H9 (cell line): ENCODE measurements around the gene PFKL. TPM values are rescaled to one million over a fixed set of nuclear protein-coding genes. Genes with fewer than 3 reads are reported as not detected.
A peak's percentile ranks its signal among the peaks of the same experiment; 100 is the strongest.

ENCODE experiments used
- DNase-seq: peaks from one replicate; pipeline ENCODE4 v3.0.0-alpha.2; 2017
- H2AFZ ChIP-seq: one replicate; pipeline ENCODE4 v1.6.1; 2013; ENCODE audit warnings: mild to moderate bottlenecking, low read length, control low read depth, moderate library complexity
- H2AK5ac ChIP-seq: 2 replicates; pipeline ENCODE4 v1.6.1; 2013; ENCODE audit warnings: low read length, control low read depth, mixed read lengths; ENCODE audit not compliant: insufficient read length
- H2BK120ac ChIP-seq: one replicate; pipeline ENCODE4 v1.6.1; 2013; ENCODE audit warnings: low read depth, mild to moderate bottlenecking, low read length, control low read depth, inconsistent platforms; ENCODE audit not compliant: poor library complexity, severe bottlenecking
- H2BK12ac ChIP-seq: 2 replicates; pipeline ENCODE4 v1.6.1; 2013; ENCODE audit warnings: low read length, control low read depth, mixed read lengths, low read depth; ENCODE audit not compliant: insufficient read length
- H2BK15ac ChIP-seq: 2 replicates; pipeline ENCODE4 v1.6.1; 2013; ENCODE audit warnings: low read depth, low read length, control low read depth
- H2BK20ac ChIP-seq: one replicate; pipeline ENCODE4 v1.6.1; 2013; ENCODE audit warnings: low read depth, mild to moderate bottlenecking, low read length, control low read depth, inconsistent platforms; ENCODE audit not compliant: poor library complexity, severe bottlenecking
- H2BK5ac ChIP-seq: 2 replicates; pipeline ENCODE4 v1.6.1; 2013; ENCODE audit warnings: low read length, control low read depth, mixed read lengths; ENCODE audit not compliant: insufficient read length
- H3K14ac ChIP-seq: 2 replicates; pipeline ENCODE4 v1.6.1; 2013; ENCODE audit warnings: low read length, control low read depth; ENCODE audit not compliant: insufficient read depth
- H3K18ac ChIP-seq: 2 replicates; pipeline ENCODE4 v1.6.1; 2013; ENCODE audit warnings: low read depth, mild to moderate bottlenecking, mixed read lengths, low read length, control low read depth; ENCODE audit not compliant: insufficient read length
- H3K23ac ChIP-seq: 2 replicates; pipeline ENCODE4 v1.6.1; 2013; ENCODE audit warnings: low read length, control low read depth, mixed read lengths, low read depth; ENCODE audit not compliant: insufficient read length
- H3K23me2 ChIP-seq: 2 replicates; pipeline ENCODE4 v1.6.1; 2013; ENCODE audit warnings: low read depth, mild to moderate bottlenecking, mixed read lengths, low read length, control low read depth; ENCODE audit not compliant: insufficient read length, poor library complexity, severe bottlenecking
- H3K27ac ChIP-seq: 2 replicates; pipeline ENCODE4 v1.5.1; 2013; ENCODE audit warnings: low read length, control low read depth, mixed read lengths, low read depth; ENCODE audit not compliant: insufficient read length
- H3K27me3 ChIP-seq: 2 replicates; pipeline ENCODE4 v1.6.1; 2013; ENCODE audit warnings: low read length, control low read depth, inconsistent platforms; ENCODE audit not compliant: insufficient read depth
- H3K4ac ChIP-seq: 2 replicates; pipeline ENCODE4 v1.6.1; 2013; ENCODE audit warnings: low read depth, mild to moderate bottlenecking, control low read depth, inconsistent platforms, low read length, moderate library complexity
- H3K4me1 ChIP-seq: 2 replicates; pipeline ENCODE4 v1.6.1; 2013; ENCODE audit warnings: low read length, control low read depth, inconsistent platforms; ENCODE audit not compliant: insufficient read depth
- H3K4me2 ChIP-seq: 2 replicates; pipeline ENCODE4 v1.6.1; 2013; ENCODE audit warnings: low read length, control low read depth, mixed read lengths; ENCODE audit not compliant: insufficient read length, insufficient read depth
- H3K56ac ChIP-seq: 2 replicates; pipeline ENCODE4 v1.6.1; 2013; ENCODE audit warnings: low read depth, mild to moderate bottlenecking, mixed read lengths, low read length, control low read depth; ENCODE audit not compliant: insufficient read length
- H3K79me1 ChIP-seq: 2 replicates; pipeline ENCODE4 v1.6.1; 2013; ENCODE audit warnings: low read depth, mild to moderate bottlenecking, moderate library complexity, low read length, control low read depth, inconsistent platforms; ENCODE audit not compliant: insufficient read depth, poor library complexity, severe bottlenecking
- H3K79me2 ChIP-seq: 2 replicates; pipeline ENCODE4 v1.6.1; 2013; ENCODE audit warnings: low read length, control low read depth, inconsistent platforms; ENCODE audit not compliant: insufficient read depth
- H3K9ac ChIP-seq: 2 replicates; pipeline ENCODE4 v1.6.1; 2013; ENCODE audit warnings: low read length, control low read depth, mixed read lengths; ENCODE audit not compliant: insufficient read length; ENCODE audit errors: extremely low read depth
- H3K9me3 ChIP-seq: one replicate; pipeline ENCODE4 v1.6.1; 2013; ENCODE audit warnings: low read depth, low read length, inconsistent platforms; ENCODE audit not compliant: control insufficient read depth
- H3T11ph ChIP-seq: one replicate; pipeline ENCODE4 v1.6.1; 2013; ENCODE audit warnings: mild to moderate bottlenecking, low read length, control low read depth, inconsistent platforms
- H4K20me1 ChIP-seq: one replicate; pipeline ENCODE4 v1.6.1; 2013; ENCODE audit not compliant: control insufficient read depth, insufficient read length, insufficient read depth
- H4K5ac ChIP-seq: 2 replicates; pipeline ENCODE4 v1.6.1; 2013; ENCODE audit warnings: low read depth, mild to moderate bottlenecking, mixed read lengths, low read length, control low read depth; ENCODE audit not compliant: insufficient read length
- H4K8ac ChIP-seq: replicated peaks from 2 replicates; pipeline ENCODE4 v1.6.1; 2013; ENCODE audit warnings: low read length, control low read depth, mixed read lengths, low read depth; ENCODE audit not compliant: insufficient read length
- H4K91ac ChIP-seq: 2 replicates; pipeline ENCODE4 v1.6.1; 2013; ENCODE audit warnings: low read depth, mild to moderate bottlenecking, moderate library complexity, mixed read lengths, low read length, control low read depth; ENCODE audit not compliant: insufficient read length
- H3K27ac Mint-ChIP-seq, 3 experiments: 2 replicates in 2 of 3; 3 replicates in 1 of 3; pipeline ENCODE4 v1.8.0; 2020 to 2021; ENCODE audit warnings: mixed read lengths in 3 of 3, mild to moderate bottlenecking in 1 of 3, moderate library complexity in 1 of 3
- H3K27me3 Mint-ChIP-seq: 2 replicates; pipeline ENCODE4 v1.8.0; 2021; ENCODE audit warnings: low read depth, mild to moderate bottlenecking, moderate library complexity, mixed read lengths
- H3K36me3 Mint-ChIP-seq, 3 experiments: 2 replicates in 2 of 3; 3 replicates in 1 of 3; pipeline ENCODE4 v1.8.0; 2020 to 2021; ENCODE audit warnings: low read depth in 3 of 3, mixed read lengths in 3 of 3; ENCODE audit not compliant: insufficient read depth in 1 of 3
- H3K4me1 Mint-ChIP-seq, 2 experiments: 2 replicates each; pipeline ENCODE4 v1.8.0; 2020; ENCODE audit warnings: mixed read lengths in 2 of 2
- H3K4me3 Mint-ChIP-seq, 2 experiments: 2 replicates in 1 of 2; 3 replicates in 1 of 2; pipeline ENCODE4 v1.8.0; 2020 to 2021; ENCODE audit warnings: mild to moderate bottlenecking in 2 of 2, mixed read lengths in 2 of 2, moderate library complexity in 1 of 2
- H3K9me3 Mint-ChIP-seq, 2 experiments: 2 replicates in 1 of 2; 3 replicates in 1 of 2; pipeline ENCODE4 v1.8.0; 2020; ENCODE audit warnings: mild to moderate bottlenecking in 2 of 2, mixed read lengths in 2 of 2, moderate library complexity in 1 of 2
- WGBS: extraction: QIAGEN DNeasy Blood & Tissue Kit; methylation state at CpG from one replicate; pipeline ENCODE4 v1.1.7; 2013; ENCODE audit warnings: missing lambda C conversion rate, low lambda C conversion rate, mixed read lengths; ENCODE audit not compliant: insufficient read length; ENCODE audit errors: extremely low coverage; 5-methylcytosine and 5-hydroxymethylcytosine counted together
- total RNA-seq: library from RNA; stranded (reverse); gene quantifications from 2 replicates; pipeline ENCODE4 v1.2.1, GENCODE V29; 2021
- TF ChIP-seq, protein P1 (sequence below): fragments of 200-600 bp; sonication (generic); conservative IDR thresholded peaks from 3 replicates; pipeline ENCODE4 v1.8.0; 2021; ENCODE audit warnings: antibody characterized with exemption, mild to moderate bottlenecking

PFKL gene
- total RNA-seq, 1 experiment from 2014 or later: 107 TPM

DNA sequence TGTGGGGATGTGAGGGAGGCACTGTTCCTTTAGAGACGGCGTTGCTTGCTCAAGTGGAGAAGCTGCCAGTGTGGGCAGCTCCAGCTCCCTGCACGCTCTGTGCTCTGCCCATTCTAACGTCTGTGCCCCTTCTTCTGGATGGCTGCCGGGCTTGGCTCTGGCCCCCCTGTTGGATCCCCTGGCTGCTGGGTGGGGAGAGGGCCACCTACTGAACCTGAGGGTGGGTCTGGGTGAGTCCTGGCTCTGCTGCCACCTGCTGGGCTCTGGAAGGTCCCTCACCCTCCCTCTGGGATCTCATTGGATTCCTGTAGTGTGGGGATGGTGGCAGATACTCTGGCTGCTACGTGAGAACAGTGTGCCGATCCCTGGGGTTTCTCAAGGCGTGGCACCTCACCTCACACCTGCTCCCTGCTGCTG is 5.0 kb downstream of the PFKL start:
- no peak overlapping the region for H2AK5ac ChIP-seq
- H4K91ac ChIP-seq: no peak overlapping the region
- peak overlapping the region in 2 of 3 experiments; percentile 40 to 94; a peak in 3 of 7 replicates for H3K27ac Mint-ChIP-seq
- DNase-seq: peak; percentile 59
- H3K23me2 ChIP-seq: peaks cover 5% of the 10 kb centered on the region
- H3K18ac ChIP-seq: no peak overlapping the region
- H3K27me3 Mint-ChIP-seq: no peaks in the 10 kb centered on the region; the same call in none of the 2 replicates
- no peaks in the 10 kb centered on the region for H3K27me3 ChIP-seq
- H3K4me1 Mint-ChIP-seq: peaks cover 16 to 36% of the 10 kb centered on the region in 2 experiments
- TF ChIP-seq, protein P1, sequence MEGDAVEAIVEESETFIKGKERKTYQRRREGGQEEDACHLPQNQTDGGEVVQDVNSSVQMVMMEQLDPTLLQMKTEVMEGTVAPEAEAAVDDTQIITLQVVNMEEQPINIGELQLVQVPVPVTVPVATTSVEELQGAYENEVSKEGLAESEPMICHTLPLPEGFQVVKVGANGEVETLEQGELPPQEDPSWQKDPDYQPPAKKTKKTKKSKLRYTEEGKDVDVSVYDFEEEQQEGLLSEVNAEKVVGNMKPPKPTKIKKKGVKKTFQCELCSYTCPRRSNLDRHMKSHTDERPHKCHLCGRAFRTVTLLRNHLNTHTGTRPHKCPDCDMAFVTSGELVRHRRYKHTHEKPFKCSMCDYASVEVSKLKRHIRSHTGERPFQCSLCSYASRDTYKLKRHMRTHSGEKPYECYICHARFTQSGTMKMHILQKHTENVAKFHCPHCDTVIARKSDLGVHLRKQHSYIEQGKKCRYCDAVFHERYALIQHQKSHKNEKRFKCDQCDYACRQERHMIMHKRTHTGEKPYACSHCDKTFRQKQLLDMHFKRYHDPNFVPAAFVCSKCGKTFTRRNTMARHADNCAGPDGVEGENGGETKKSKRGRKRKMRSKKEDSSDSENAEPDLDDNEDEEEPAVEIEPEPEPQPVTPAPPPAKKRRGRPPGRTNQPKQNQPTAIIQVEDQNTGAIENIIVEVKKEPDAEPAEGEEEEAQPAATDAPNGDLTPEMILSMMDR: peak; percentile 64
- H3K4ac ChIP-seq: no peak overlapping the region
- H3K9me3 Mint-ChIP-seq: no peaks in the 10 kb centered on the region
- H4K20me1 ChIP-seq: no peaks in the 10 kb centered on the region
- no peaks in the 10 kb centered on the region for H3K9me3 ChIP-seq
- H3K27ac ChIP-seq: no peak overlapping the region
- no peak overlapping the region for H2BK15ac ChIP-seq
- H2AFZ ChIP-seq: no peak overlapping the region
- no peak overlapping the region for H2BK12ac ChIP-seq
- H3K14ac ChIP-seq: no peak overlapping the region
- no peak overlapping the region for H2BK120ac ChIP-seq
- H4K5ac ChIP-seq: no peak overlapping the region
- no peaks in the 10 kb centered on the region for H3K79me1 ChIP-seq
- no peak overlapping the region for H4K8ac ChIP-seq
- H3K4me1 ChIP-seq: no peaks in the 10 kb centered on the region
- peaks cover 2 to 17% (median 14%) of the 10 kb centered on the region in 3 experiments; a peak in 6 of 7 replicates for H3K36me3 Mint-ChIP-seq
- no peak overlapping the region for H3K4me2 ChIP-seq
- H3K56ac ChIP-seq: no peak overlapping the region
- no peaks in the 10 kb centered on the region for H3K79me2 ChIP-seq
- no peak overlapping the region for H3K9ac ChIP-seq
- H3K23ac ChIP-seq: no peak overlapping the region
- H2BK5ac ChIP-seq: no peak overlapping the region
- no peak overlapping the region for H3K4me3 Mint-ChIP-seq
- H3T11ph ChIP-seq: no peak overlapping the region
- no peak overlapping the region for H2BK20ac ChIP-seq
- WGBS: no CpG with 5 or more reads among the region's 8 CpGs
